HL-60 (cell line): Measurements from ENCODE around the gene PRDM10.

ENCODE experiments used
- CTCF ChIP-seq: IDR thresholded peaks from one replicate; pipeline ENCODE4 v1.5.1; 2011; ENCODE audit warnings: low read length, control low read depth, inconsistent platforms; ENCODE audit not compliant: insufficient read depth
- GABPA ChIP-seq: IDR thresholded peaks from 2 replicates; pipeline ENCODE4 v1.6.1; 2012; ENCODE audit warnings: low read depth
- POLR2AphosphoS5 ChIP-seq: IDR thresholded peaks from 2 replicates; pipeline ENCODE4 v1.6.1; 2012; ENCODE audit warnings: low read depth
- REST ChIP-seq: IDR thresholded peaks from 2 replicates; pipeline ENCODE4 v1.6.1; 2012; ENCODE audit warnings: low read depth; ENCODE audit not compliant: insufficient replicate concordance
- SPI1 ChIP-seq: IDR thresholded peaks from 2 replicates; pipeline ENCODE4 v1.6.1; 2012; ENCODE audit warnings: low read depth, mild to moderate bottlenecking, borderline replicate concordance

GRCh38 chr11:129896062-129896461 lies 106.6 kb downstream of the PRDM10 start:
- no peak for TF ChIP-seq CTCF
- TF ChIP-seq POLR2AphosphoS5, result no peak
- TF ChIP-seq REST, result no peak
- TF ChIP-seq GABPA, result 0 out of 2 replicates have a peak, but pooled peaks have one; percentile 5
- no peak for TF ChIP-seq SPI1
